A549 treated with AZD2906 at 1 μM for 4 hours (cell line): Measurements from ENCODE around the gene ORC4. TPM values are rescaled to one million over a fixed set of nuclear protein-coding genes. Genes with fewer than 3 reads are reported as not detected.

ENCODE experiments used
- total RNA-seq: library from RNA; stranded (reverse); fragments of 200-300 nt; extraction: Qiagen RNA extraction; gene quantifications from 5 replicates; pipeline ENCODE4 v1.2.3, GENCODE V29; 2022

The ORC4 gene
- 29.6 to 36.7 TPM (median 34.6 TPM) in 5 replicates for total RNA-seq

GRCh38 chr2:148020111-148021058, at the start of gene ORC4:
TSS of gene ORC4 (minus strand) at chr2:148020737. CDS start at chr2:147975958, 44,779 bp downstream.

DNA sequence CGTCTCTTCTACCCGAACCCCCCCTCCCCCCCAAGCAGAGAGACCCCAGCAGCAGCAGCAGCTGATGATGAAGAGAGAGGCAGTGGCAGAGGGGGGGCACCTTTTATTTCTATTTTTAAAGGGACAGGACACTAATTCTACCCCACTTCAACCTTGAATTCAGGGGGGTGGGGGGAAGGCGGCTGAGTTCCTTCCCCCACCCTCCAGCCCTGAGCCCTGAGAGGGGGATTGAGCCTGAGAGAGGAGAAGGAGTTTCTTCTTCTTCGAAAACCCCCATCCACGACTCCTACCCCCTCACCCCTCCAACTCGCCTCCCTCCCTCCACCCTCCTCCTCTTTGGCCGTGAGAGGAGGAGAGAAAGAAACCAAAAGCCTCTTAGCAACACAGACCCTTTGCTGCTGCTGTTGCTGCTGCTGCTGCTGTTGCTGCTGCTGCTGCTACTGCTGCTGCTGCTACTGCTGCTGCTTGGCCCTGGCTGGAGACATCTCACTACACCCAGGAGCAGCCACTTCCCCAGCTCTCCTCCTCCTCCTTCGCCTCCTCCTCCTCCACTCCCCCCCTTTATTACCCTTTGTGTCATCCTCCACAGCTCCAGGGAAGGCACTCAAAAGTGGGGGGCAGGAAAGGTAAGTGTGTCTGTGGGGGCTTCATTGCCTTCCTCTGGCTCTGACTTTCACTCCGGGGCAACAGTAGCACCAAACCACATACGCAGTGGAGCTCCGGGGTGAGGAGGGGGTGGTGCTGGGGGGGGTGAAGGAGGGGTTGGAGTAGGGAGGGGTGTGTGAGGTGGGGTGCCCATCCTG, 723 bp upstream of the ORC4 start, which contains the start of gene MBD5:
Gene MBD5, plus strand, starts transcription at position 33 of the 803 bp plus-strand sequence.

Other genes with a start within 250 kb of the ORC4 start
- 2.9 to 4.2 TPM (median 3.2 TPM) in 5 replicates for gene ACVR2A, start 175.7 kb downstream of the ORC4 start, total RNA-seq
- 4.0 to 5.9 TPM (median 5.2 TPM) in 5 replicates for gene MBD5, start 354 bp upstream of the ORC4 start, total RNA-seq